Heart left ventricle (tissue), 13 donors: Measurements from ENCODE around the gene ETV7.

Experiments
- CTCF ChIP-seq, 12 donors: fragments of 200-600 bp; sonication (generic) in 4 of 12; IDR thresholded peaks; one replicate each; pipeline versions ENCODE4 v1.5.0 to v1.8.0; 2018 to 2022; ENCODE audit warnings: antibody characterized with exemption in 12 of 12, mild to moderate bottlenecking in 5 of 12
- POLR2A ChIP-seq, 2 donors: fragments of 450-650 bp; IDR thresholded peaks; one replicate each; pipeline ENCODE4 v1.6.1; 2017; ENCODE audit warnings: antibody characterized with exemption in 2 of 2, mild to moderate bottlenecking in 2 of 2, moderate library complexity in 2 of 2
- donor health status: ischemic (EF 13 %, LVEDD 7.1; RV severe dilation, severe dysfunction).
- donor health status: DM: no; HTN: yes; CAD: no.
- donor health status: DM: no; HTN: no; CAD: no.
- donor health status: ischemic (EF 25% LVEDD 6.9; RV normal size, moderate dysfunction).
- donor health status: ischemic (EF 25% LVEDD 5.7; RV mildly dilated, moderate dysfunction).
- donor health status: ischemic (EF 35%, LVEDD 5.7; RV mildly dilated, moderate dysfunction).
- donor health status: nonischemic (EF 11% LVEDD 7.7; RV severe dilation, severe dysfunction).
- donor health status: DM: yes; HTN: yes; CAD: no.
- donor health status: PGD.
- donor health status: ischemic (EF 29% LVEDD 5.4; RV normal size, mild dysfunction).
- donor health status: nonischemic (EF 23%, LVEDD 6.1; RV moderate dilation, normal function).

DNA sequence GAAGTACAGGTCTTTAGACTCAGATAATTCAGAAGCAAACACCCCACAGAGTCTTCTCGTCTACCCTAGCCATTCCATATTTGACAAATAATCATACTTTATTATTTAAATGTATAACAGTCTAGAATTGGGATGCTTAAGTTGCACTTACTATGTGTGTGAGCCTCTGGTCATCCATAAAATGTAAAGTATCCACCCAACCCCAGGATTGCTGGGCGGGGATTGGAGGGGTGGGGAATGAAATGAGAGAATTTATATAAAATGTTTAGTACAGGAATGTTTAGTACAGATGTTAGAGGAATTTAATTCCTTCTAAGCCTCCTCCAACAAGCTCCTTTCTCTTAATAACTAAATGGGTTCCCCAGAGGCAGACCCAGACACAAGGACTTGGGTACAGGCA, 67.6 kb downstream of the ETV7 start:
- no peak for TF ChIP-seq POLR2A (IDR thresholded peaks at IDR 0.05)
- TF ChIP-seq CTCF (IDR thresholded peaks at IDR 0.05): no peak
